ENCODE data around the gene GPD2. TPM values are rescaled to one million over a fixed set of nuclear protein-coding genes. Genes with fewer than 3 reads are reported as not detected.

Gene GPD2
- total RNA-seq, 3 donors from 2014 or later (not counting 1 experiment from before 2014, with no cell fraction given), result 12.5 to 20.2 (median 18.3) TPM

GRCh38 chr2:156427074-156427473 lies 9.1 kb upstream of the GPD2 start:
- no CpG with 5 or more reads among the region's 1 CpG for WGBS (ENCODE audit: insufficient coverage)
- DNase-seq, result no peak
- no peak for ATAC-seq
- Mint-ChIP-seq H3K4me1 (no peaks in the 10 kb centered on the region), H3K4me3 (no peak overlapping the region), H3K27ac (no peak overlapping the region), H3K9me3 (no peaks in the 10 kb centered on the region), H3K27me3 (ENCODE audit: low read depth in 2 of 2) (peaks cover 8 to 18% of the 10 kb centered on the region in 2 donors), H3K36me3 (no peaks in the 10 kb centered on the region)
- Histone ChIP-seq H3K4me1 (ENCODE audit: control insufficient read depth, insufficient read depth, low read length) (no peaks in the 10 kb centered on the region), H3K4me3 (ENCODE audit: low read length) (no peak overlapping the region), H3K9me3 (ENCODE audit: control insufficient read depth, insufficient read depth, low read length) (no peaks in the 10 kb centered on the region), H3K36me3 (ENCODE audit: control insufficient read depth, insufficient read depth, low read length) (no peaks in the 10 kb centered on the region), H3K27ac (ENCODE audit: low read length) (no peak overlapping the region), H3K27me3 (ENCODE audit: control insufficient read depth, insufficient read depth, low read length) (no peaks in the 10 kb centered on the region)
- intact Hi-C loops (cut with micrococcal nuclease), result no loop called here
- TF ChIP-seq CTCF (IDR thresholded peaks at IDR 0.05), result no peak

GRCh38 chr2:156429211-156429610 lies 7.0 kb upstream of the GPD2 start:
- no peaks in the 10 kb centered on the region for H3K36me3 Mint-ChIP-seq
- peaks cover 0 to 4% of the 10 kb centered on the region in 2 donors for H3K27me3 Mint-ChIP-seq (ENCODE audit: low read depth in 2 of 2)
- intact Hi-C loops (cut with micrococcal nuclease), result no loop called here
- TF ChIP-seq CTCF (IDR thresholded peaks at IDR 0.05), result no peak
- no peak for ATAC-seq
- H3K9me3 Mint-ChIP-seq, result no peaks in the 10 kb centered on the region
- H3K4me1 Mint-ChIP-seq, result no peaks in the 10 kb centered on the region
- no peaks in the 10 kb centered on the region for H3K4me1 ChIP-seq (ENCODE audit: control insufficient read depth, insufficient read depth, low read length)
- H3K27ac ChIP-seq (ENCODE audit: low read length), result no peak overlapping the region
- no peak overlapping the region for H3K27ac Mint-ChIP-seq
- DNase-seq, result no peak
- H3K36me3 ChIP-seq (ENCODE audit: control insufficient read depth, insufficient read depth, low read length), result no peaks in the 10 kb centered on the region
- no peak overlapping the region for H3K4me3 Mint-ChIP-seq
- H3K9me3 ChIP-seq (ENCODE audit: control insufficient read depth, insufficient read depth, low read length), result no peaks in the 10 kb centered on the region
- no peaks in the 10 kb centered on the region for H3K27me3 ChIP-seq (ENCODE audit: control insufficient read depth, insufficient read depth, low read length)
- no peak overlapping the region for H3K4me3 ChIP-seq (ENCODE audit: low read length)

- TF ChIP-seq CTCF (IDR thresholded peaks at IDR 0.05), result no peak
- WGBS (ENCODE audit: insufficient coverage), result 95% methylated on average over 2 of the region's 2 CpGs
- DNase-seq (no peak), ATAC-seq (no peak)
- Histone ChIP-seq H3K4me1 (ENCODE audit: control insufficient read depth, insufficient read depth, low read length) (peaks cover 4% of the 10 kb centered on the region), H3K36me3 (ENCODE audit: control insufficient read depth, insufficient read depth, low read length) (no peaks in the 10 kb centered on the region), H3K27me3 (ENCODE audit: control insufficient read depth, insufficient read depth, low read length) (no peaks in the 10 kb centered on the region), H3K4me3 (ENCODE audit: low read length) (no peak overlapping the region), H3K9me3 (ENCODE audit: control insufficient read depth, insufficient read depth, low read length) (no peaks in the 10 kb centered on the region), H3K27ac (ENCODE audit: low read length) (no peak overlapping the region)
- Mint-ChIP-seq H3K4me1 (no peaks in the 10 kb centered on the region), H3K9me3 (no peaks in the 10 kb centered on the region), H3K27ac (no peak overlapping the region), H3K4me3 (no peak overlapping the region), H3K27me3 (ENCODE audit: low read depth in 2 of 2) (no peaks in the 10 kb centered on the region), H3K36me3 (no peaks in the 10 kb centered on the region)
- intact Hi-C loops (cut with micrococcal nuclease), result no loop called here
Observed at GRCh38 chr2:156430236-156430979, 5.8 kb upstream of the GPD2 start.

- H3K27ac ChIP-seq (ENCODE audit: low read length), result no peak overlapping the region
- no peak for ATAC-seq
- no peaks in the 10 kb centered on the region for H3K9me3 ChIP-seq (ENCODE audit: control insufficient read depth, insufficient read depth, low read length)
- Mint-ChIP-seq H3K27me3 (ENCODE audit: low read depth in 2 of 2) (no peaks in the 10 kb centered on the region), H3K4me1 (no peaks in the 10 kb centered on the region), H3K9me3 (no peaks in the 10 kb centered on the region), H3K4me3 (no peak overlapping the region), H3K36me3 (no peaks in the 10 kb centered on the region), H3K27ac (no peak overlapping the region)
- 100% methylated on average over 1 of the region's 1 CpG for WGBS (ENCODE audit: insufficient coverage)
- TF ChIP-seq CTCF (IDR thresholded peaks at IDR 0.05), result no peak
- DNase-seq, result no peak
- H3K36me3 ChIP-seq (ENCODE audit: control insufficient read depth, insufficient read depth, low read length), result no peaks in the 10 kb centered on the region
- H3K4me3 ChIP-seq (ENCODE audit: low read length), result no peak overlapping the region
- H3K27me3 ChIP-seq (ENCODE audit: control insufficient read depth, insufficient read depth, low read length), result no peaks in the 10 kb centered on the region
- intact Hi-C loops (cut with micrococcal nuclease), result no loop called here
- H3K4me1 ChIP-seq (ENCODE audit: control insufficient read depth, insufficient read depth, low read length), result peaks cover 7% of the 10 kb centered on the region
Observed at GRCh38 chr2:156430980-156431358, 5.2 kb upstream of the GPD2 start.
